ENCODE results near the gene RER1.

The RER1 gene

GRCh38 chr1:2407991-2408275 lies 16.3 kb downstream of the RER1 start:
- no peaks in the 10 kb centered on the region for H3K9me3 ChIP-seq (ENCODE audit: insufficient read depth, low read length, severe bottlenecking)
- DNase-seq (no peak), ATAC-seq (ENCODE audit: insufficient read depth, low read depth) (no peak)
- H3K27me3 ChIP-seq (ENCODE audit: insufficient read depth, low read length, poor library complexity), result no peaks in the 10 kb centered on the region
- no peak overlapping the region for H3K9ac ChIP-seq (ENCODE audit: low read depth, low read length)
- H3K4me1 ChIP-seq (ENCODE audit: insufficient read depth, low read length), result peaks cover 16% of the 10 kb centered on the region
- no peak overlapping the region for H3K4me2 ChIP-seq (ENCODE audit: insufficient read depth, low read length)
- H3K36me3 ChIP-seq (ENCODE audit: insufficient read depth, low read length), result peaks cover 58% of the 10 kb centered on the region
- H2AFZ ChIP-seq (ENCODE audit: low read depth, low read length), result no peak overlapping the region
- H3K27ac ChIP-seq (ENCODE audit: low read length), result no peak overlapping the region
- no peak overlapping the region for H3K4me3 ChIP-seq (ENCODE audit: low read depth in 1 of 2, low read length in 2 of 2)
- no peak for TF ChIP-seq CTCF (IDR thresholded peaks at IDR 0.05; ENCODE audit: borderline replicate concordance, extremely low read depth, low read length, poor library complexity, severe bottlenecking)
- TF ChIP-seq EZH2 (IDR thresholded peaks at IDR 0.05; ENCODE audit: borderline replicate concordance, low read depth, low read length, severe bottlenecking), result no peak
- H3K79me2 ChIP-seq (ENCODE audit: insufficient read depth, low read length), result peaks cover 8% of the 10 kb centered on the region
- peaks cover 16% of the 10 kb centered on the region for H4K20me1 ChIP-seq (ENCODE audit: insufficient read depth, low read length)

GRCh38 chr1:2408456-2408855 lies 16.8 kb downstream of the RER1 start:
- H3K27me3 ChIP-seq (ENCODE audit: insufficient read depth, low read length, poor library complexity), result no peaks in the 10 kb centered on the region
- no peak overlapping the region for H3K9ac ChIP-seq (ENCODE audit: low read depth, low read length)
- peaks cover 10% of the 10 kb centered on the region for H3K79me2 ChIP-seq (ENCODE audit: insufficient read depth, low read length)
- no peak for ATAC-seq (ENCODE audit: insufficient read depth, low read depth)
- no peak for TF ChIP-seq CTCF (IDR thresholded peaks at IDR 0.05; ENCODE audit: borderline replicate concordance, extremely low read depth, low read length, poor library complexity, severe bottlenecking)
- no peak for TF ChIP-seq EZH2 (IDR thresholded peaks at IDR 0.05; ENCODE audit: borderline replicate concordance, low read depth, low read length, severe bottlenecking)
- H3K36me3 ChIP-seq (ENCODE audit: insufficient read depth, low read length), result peaks cover 53% of the 10 kb centered on the region
- no peak overlapping the region for H3K4me2 ChIP-seq (ENCODE audit: insufficient read depth, low read length)
- H2AFZ ChIP-seq (ENCODE audit: low read depth, low read length), result no peak overlapping the region
- H3K4me3 ChIP-seq (ENCODE audit: low read depth in 1 of 2, low read length in 2 of 2), result no peak overlapping the region
- DNase-seq, result no peak
- no peak overlapping the region for H3K27ac ChIP-seq (ENCODE audit: low read length)
- peaks cover 16% of the 10 kb centered on the region for H4K20me1 ChIP-seq (ENCODE audit: insufficient read depth, low read length)
- no peaks in the 10 kb centered on the region for H3K9me3 ChIP-seq (ENCODE audit: insufficient read depth, low read length, severe bottlenecking)
- peaks cover 21% of the 10 kb centered on the region for H3K4me1 ChIP-seq (ENCODE audit: insufficient read depth, low read length)

- H3K27ac ChIP-seq (ENCODE audit: low read length), result no peak overlapping the region
- peaks cover 10% of the 10 kb centered on the region for H3K79me2 ChIP-seq (ENCODE audit: insufficient read depth, low read length)
- TF ChIP-seq EZH2 (IDR thresholded peaks at IDR 0.05; ENCODE audit: borderline replicate concordance, low read depth, low read length, severe bottlenecking) (no peak), CTCF (IDR thresholded peaks at IDR 0.05; ENCODE audit: borderline replicate concordance, extremely low read depth, low read length, poor library complexity, severe bottlenecking) (no peak)
- H3K4me2 ChIP-seq (ENCODE audit: insufficient read depth, low read length), result no peak overlapping the region
- no peak overlapping the region for H2AFZ ChIP-seq (ENCODE audit: low read depth, low read length)
- peaks cover 14% of the 10 kb centered on the region for H4K20me1 ChIP-seq (ENCODE audit: insufficient read depth, low read length)
- peaks cover 25% of the 10 kb centered on the region for H3K4me1 ChIP-seq (ENCODE audit: insufficient read depth, low read length)
- DNase-seq, result no peak
- H3K27me3 ChIP-seq (ENCODE audit: insufficient read depth, low read length, poor library complexity), result no peaks in the 10 kb centered on the region
- H3K9me3 ChIP-seq (ENCODE audit: insufficient read depth, low read length, severe bottlenecking), result no peaks in the 10 kb centered on the region
- H3K4me3 ChIP-seq (ENCODE audit: low read depth in 1 of 2, low read length in 2 of 2), result no peak overlapping the region
- no peak overlapping the region for H3K9ac ChIP-seq (ENCODE audit: low read depth, low read length)
- peaks cover 50% of the 10 kb centered on the region for H3K36me3 ChIP-seq (ENCODE audit: insufficient read depth, low read length)
- no peak for ATAC-seq (ENCODE audit: insufficient read depth, low read depth)
Measured at GRCh38 chr1:2408859-2409276, 17.2 kb downstream of the RER1 start.

- no peak overlapping the region for H2AFZ ChIP-seq (ENCODE audit: low read depth, low read length)
- peaks cover 9% of the 10 kb centered on the region for H4K20me1 ChIP-seq (ENCODE audit: insufficient read depth, low read length)
- no peak for ATAC-seq (ENCODE audit: insufficient read depth, low read depth)
- H3K79me2 ChIP-seq (ENCODE audit: insufficient read depth, low read length), result peaks cover 10% of the 10 kb centered on the region
- TF ChIP-seq CTCF (IDR thresholded peaks at IDR 0.05; ENCODE audit: borderline replicate concordance, extremely low read depth, low read length, poor library complexity, severe bottlenecking) (no peak), EZH2 (IDR thresholded peaks at IDR 0.05; ENCODE audit: borderline replicate concordance, low read depth, low read length, severe bottlenecking) (no peak)
- H3K36me3 ChIP-seq (ENCODE audit: insufficient read depth, low read length), result peaks cover 41% of the 10 kb centered on the region
- DNase-seq, result no peak
- no peaks in the 10 kb centered on the region for H3K9me3 ChIP-seq (ENCODE audit: insufficient read depth, low read length, severe bottlenecking)
- no peak overlapping the region for H3K4me2 ChIP-seq (ENCODE audit: insufficient read depth, low read length)
- H3K4me3 ChIP-seq (ENCODE audit: low read depth in 1 of 2, low read length in 2 of 2), result no peak overlapping the region
- no peaks in the 10 kb centered on the region for H3K27me3 ChIP-seq (ENCODE audit: insufficient read depth, low read length, poor library complexity)
- H3K4me1 ChIP-seq (ENCODE audit: insufficient read depth, low read length), result peaks cover 33% of the 10 kb centered on the region
- H3K27ac ChIP-seq (ENCODE audit: low read length), result no peak overlapping the region
- no peak overlapping the region for H3K9ac ChIP-seq (ENCODE audit: low read depth, low read length)
Measured at GRCh38 chr1:2409745-2410144, 18.1 kb downstream of the RER1 start.
